Vagina (tissue), 2 donors: ENCODE data around the gene CEP120.

Source experiments
- CTCF ChIP-seq, 3 experiments: fragments of 450-650 bp in 2 of 3; fragments of 200-600 bp in 1 of 3; sonication (generic) in 1 of 3; IDR thresholded peaks; one replicate each; pipeline ENCODE4 v1.5.1; 2017 to 2019; ENCODE audit warnings: antibody characterized with exemption in 3 of 3, mild to moderate bottlenecking in 2 of 3, moderate library complexity in 2 of 3
- POLR2AphosphoS5 ChIP-seq, 2 donors: sonication (generic); formaldehyde crosslinking; IDR thresholded peaks; one replicate each; pipeline ENCODE4 v1.9.0; 2017; ENCODE audit warnings: antibody characterized with exemption in 2 of 2, mild to moderate bottlenecking in 2 of 2, low read depth in 1 of 2; ENCODE audit not compliant: insufficient read depth in 1 of 2

GRCh38 chr5:123391009-123391408, 32.2 kb downstream of the CEP120 start:
- TF ChIP-seq CTCF (IDR thresholded peaks at IDR 0.05) (no peak), POLR2AphosphoS5 (IDR thresholded peaks at IDR 0.05; ENCODE audit: insufficient read depth in 1 of 2, low read depth in 1 of 2) (no peak)
